GM12874 (cell line): ENCODE results near the gene C12orf60.

Source experiments
- CTCF ChIP-seq: IDR thresholded peaks from 2 replicates; pipeline ENCODE4 v1.5.1; 2011; ENCODE audit warnings: low read depth, mild to moderate bottlenecking, control low read depth, low read length, moderate library complexity; ENCODE audit not compliant: insufficient read depth

C12orf60 gene

DNA sequence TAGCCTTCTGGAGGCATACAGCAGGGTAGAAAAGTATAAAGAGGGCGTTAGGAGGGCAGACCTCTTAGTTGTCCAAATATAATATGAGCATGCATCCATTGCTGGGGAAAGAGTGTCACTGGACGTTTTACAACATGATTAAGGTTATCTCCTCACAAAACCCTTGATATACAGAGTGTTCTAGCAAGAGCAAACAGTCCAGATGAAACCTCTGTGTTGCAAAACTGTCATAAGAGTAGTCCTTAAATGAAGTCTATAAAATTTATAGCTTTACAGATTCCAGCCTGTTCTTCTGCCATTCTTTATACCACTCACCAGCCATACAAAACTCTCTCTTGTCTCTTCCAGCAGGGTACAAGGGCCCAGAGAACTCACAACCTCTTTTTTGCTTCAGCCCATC lies 21.9 kb upstream of the C12orf60 start:
- TF ChIP-seq CTCF, result no peak

GRCh38 chr12:14782756-14783155 lies 20.7 kb upstream of the C12orf60 start:
- TF ChIP-seq CTCF, result no peak

GRCh38 chr12:14784471-14784870 lies 19.0 kb upstream of the C12orf60 start:
- no peak for TF ChIP-seq CTCF

GRCh38 chr12:14785568-14785967 lies 17.9 kb upstream of the C12orf60 start:
- TF ChIP-seq CTCF, result no peak

GRCh38 chr12:14795028-14795448 lies 8.4 kb upstream of the C12orf60 start:
- no peak for TF ChIP-seq CTCF

DNA sequence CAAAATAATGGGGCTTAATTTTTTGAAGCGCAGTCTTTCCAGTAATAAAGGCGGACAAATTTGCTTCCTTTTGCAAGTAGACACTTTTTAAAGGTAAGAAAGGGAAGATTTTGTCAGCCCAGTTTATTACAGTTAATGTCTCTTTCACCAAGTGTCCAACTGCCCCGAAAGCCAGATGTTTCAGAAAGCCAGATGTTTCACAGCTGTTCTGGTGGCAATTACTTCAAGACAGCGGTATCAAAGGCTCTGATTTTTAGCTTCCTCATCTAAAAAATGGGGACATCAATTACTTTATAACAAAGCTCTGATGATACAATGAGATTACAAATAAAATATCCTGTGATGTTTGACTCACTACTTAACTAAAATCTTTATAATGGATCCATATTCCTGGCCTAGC lies 1.2 kb upstream of the C12orf60 start:
- TF ChIP-seq CTCF, result no peak

- TF ChIP-seq CTCF, result no peak
Observed at GRCh38 chr12:14802721-14803010, 804 bp upstream of the C12orf60 start.

GRCh38 chr12:14803830-14804160 lies 325 bp downstream of the C12orf60 start:
- no peak for TF ChIP-seq CTCF
